Heart right ventricle (tissue), 16 donors: ENCODE measurements around the gene PARP14. TPM values are rescaled to one million over a fixed set of nuclear protein-coding genes. Genes with fewer than 3 reads are reported as not detected.

ENCODE experiments used
- ATAC-seq, 8 donors: fragments of 200-7000 bp; cut with Tn5 transposase; one replicate each; pipeline ENCODE4 v1.9.1; 2020; ENCODE audit warnings: mild to moderate bottlenecking in 8 of 8, moderate library complexity in 8 of 8, moderate number of reproducible peaks in 1 of 8
- DNase-seq, 2 donors: peaks; one replicate each; pipeline ENCODE4 v3.0.0-alpha.2; 2020
- H3K27ac ChIP-seq, 10 donors: fragments of 200-600 bp; sonication (generic) in 2 of 10; one replicate each; pipeline versions ENCODE4 v1.5.0 to v1.8.0; 2020 to 2022; ENCODE audit warnings: mild to moderate bottlenecking in 3 of 10
- H3K27me3 ChIP-seq, 7 donors: fragments of 200-600 bp; one replicate each; pipeline ENCODE4 v1.8.0; 2021 to 2022; ENCODE audit warnings: mild to moderate bottlenecking in 2 of 7
- H3K36me3 ChIP-seq, 9 donors: fragments of 200-600 bp; sonication (generic) in 1 of 9; one replicate each; pipeline versions ENCODE4 v1.5.0 to v1.8.0; 2020 to 2022; ENCODE audit warnings: mild to moderate bottlenecking in 2 of 9
- H3K4me1 ChIP-seq, 9 donors: fragments of 200-600 bp; sonication (generic) in 1 of 9; one replicate each; pipeline versions ENCODE4 v1.5.0 to v1.8.0; 2020 to 2022; ENCODE audit warnings: mild to moderate bottlenecking in 4 of 9
- H3K4me3 ChIP-seq, 10 donors: fragments of 200-600 bp; sonication (generic) in 2 of 10; one replicate each; pipeline versions ENCODE4 v1.5.0 to v1.8.0; 2020 to 2022; ENCODE audit warnings: mild to moderate bottlenecking in 7 of 10, moderate library complexity in 2 of 10
- H3K9me3 ChIP-seq, 11 donors: fragments of 200-600 bp in 10 of 11; sonication (generic) in 2 of 11; one replicate each; pipeline versions ENCODE4 v1.5.0 to v1.8.0; 2013 to 2022; ENCODE audit warnings: mild to moderate bottlenecking in 2 of 11, control low read depth in 1 of 11, moderate library complexity in 1 of 11
- CTCF ChIP-seq, 9 donors: fragments of 200-600 bp; sonication (generic) in 2 of 9; IDR thresholded peaks; one replicate each; pipeline versions ENCODE4 v1.5.0 to v1.8.0; 2021 to 2022; ENCODE audit warnings: antibody characterized with exemption in 9 of 9, mild to moderate bottlenecking in 5 of 9, moderate library complexity in 1 of 9
- WGBS, 2 donors: extraction: QIAGEN DNeasy Blood & Tissue Kit; methylation state at CpG; one replicate each; pipeline ENCODE4 v1.1.7; 2013; ENCODE audit warnings: inconsistent platforms in 1 of 2; 5-methylcytosine and 5-hydroxymethylcytosine counted together
- intact Hi-C, 10 donors: fragments of 100-400 bp; cut with DNase I; formaldehyde crosslinking; loops; one replicate each; pipeline versions ENCODE4 v1.11.1 to v1.14.2; 2022
- polyA plus RNA-seq, 2 donors: library from polyadenylated mRNA; stranded (reverse); fragments of 200-250 nt; gene quantifications; one replicate each; pipeline ENCODE4 v1.2.3, GENCODE V29; 2013
- total RNA-seq, 10 donors: library from RNA; stranded (reverse); fragmentation: NEBNext Ultra II Directional in 3 of 10; extraction: Animal tissue kit (Norgen Biotek cat#: 25700) in 3 of 10; gene quantifications; one replicate each; pipeline versions ENCODE4 v1.2.1 to v1.2.4, GENCODE V29; 2021 to 2023
- donor health status: Arrhythmogenic right ventricular cardiomyopathy.
- donor health status: ischemic (EF 13 %, LVEDD 7.1; RV severe dilation, severe dysfunction).
- donor health status: healthy with polysubstance abuse.
- donor health status: DM: no; HTN: yes; CAD: no.
- donor health status: DM: no; HTN: no; CAD: no.
- donor health status: ischemic (EF 25% LVEDD 6.9; RV normal size, moderate dysfunction).
- donor health status: ischemic (EF 25% LVEDD 5.7; RV mildly dilated, moderate dysfunction).
- donor health status: healthy.
- donor health status: DM: yes; HTN: yes; CAD: no.
- donor health status: Ischemic cardiomyopathy.
- donor health status: ischemic (EF 35%, LVEDD 5.7; RV mildly dilated, moderate dysfunction).
- donor health status: nonischemic (EF 11% LVEDD 7.7; RV severe dilation, severe dysfunction).
- donor health status: DM: yes; HTN: yes; CAD: no.
- donor health status: PGD.
- donor health status: ischemic (EF 29% LVEDD 5.4; RV normal size, mild dysfunction).
- donor health status: nonischemic (EF 23%, LVEDD 6.1; RV moderate dilation, normal function).

Gene PARP14
- total and polyA plus RNA-seq, 12 donors = 4.1 to 81.9 (median 13.2) TPM

- no peaks in the 10 kb centered on the region for H3K27me3 ChIP-seq
- H3K27ac ChIP-seq = no peak overlapping the region
- ATAC-seq (no peak), DNase-seq (no peak)
- no peaks in the 10 kb centered on the region for H3K4me1 ChIP-seq
- H3K9me3 ChIP-seq = no peaks in the 10 kb centered on the region
- TF ChIP-seq CTCF (IDR thresholded peaks at IDR 0.05) = no peak
- WGBS, 2 donors = 98 to 100% methylated on average over 1 of the region's 1 CpG
- intact Hi-C loops = no loop called here
- H3K4me3 ChIP-seq = no peak overlapping the region
- peaks cover 0 to 62% (median 4%) of the 10 kb centered on the region in 9 donors for H3K36me3 ChIP-seq
These were observed 67.7 kb downstream of the PARP14 start for GRCh38 chr3:122748347-122748746.

GRCh38 chr3:122754929-122755328, 74.3 kb downstream of the PARP14 start:
- peaks cover 0 to 13% (median 0%) of the 10 kb centered on the region in 9 donors for H3K4me1 ChIP-seq
- intact Hi-C loops = loop anchor here in 2 of 10 donors (5.0 to 10.0 kb wide), 2 partner anchors 272 to 280 kb away; partner anchors contain the start of gene SEMA5B (in 1 of the 2)
- no peak overlapping the region for H3K27ac ChIP-seq
- DNase-seq = no peak
- no peaks in the 10 kb centered on the region for H3K9me3 ChIP-seq
- peaks cover 0 to 78% (median 8%) of the 10 kb centered on the region in 9 donors for H3K36me3 ChIP-seq
- H3K4me3 ChIP-seq = no peak overlapping the region
- peak in 3 of 8 donors; percentile 12 to 58 (median 30) for ATAC-seq
- no peaks in the 10 kb centered on the region for H3K27me3 ChIP-seq
- peak; percentile 26 to 76 (median 55) for TF ChIP-seq CTCF (IDR thresholded peaks at IDR 0.05)
- 82 to 88% methylated on average over 5 of the region's 5 CpGs for WGBS, 2 donors

- H3K36me3 ChIP-seq = peaks cover 0 to 74% (median 8%) of the 10 kb centered on the region in 9 donors
- ATAC-seq (no peak), DNase-seq (no peak)
- peaks cover 0 to 19% (median 3%) of the 10 kb centered on the region in 9 donors for H3K4me1 ChIP-seq
- H3K27ac ChIP-seq = no peak overlapping the region
- H3K27me3 ChIP-seq = no peaks in the 10 kb centered on the region
- H3K9me3 ChIP-seq = no peaks in the 10 kb centered on the region
- no peak for TF ChIP-seq CTCF (IDR thresholded peaks at IDR 0.05)
- 91 to 95% methylated on average over 2 of the region's 2 CpGs for WGBS, 2 donors
- intact Hi-C loops = loop anchor here in 1 of 10 donors (10.0 kb wide), 1 partner anchor 279 kb away; no protein-coding TSS in a partner anchor
- no peak overlapping the region for H3K4me3 ChIP-seq
These were observed 74.9 kb downstream of the PARP14 start for GRCh38 chr3:122755491-122755890.

GRCh38 chr3:122758877-122759560, 78.4 kb downstream of the PARP14 start:
- no peaks in the 10 kb centered on the region for H3K9me3 ChIP-seq
- H3K36me3 ChIP-seq = peaks cover 0 to 43% (median 7%) of the 10 kb centered on the region in 9 donors
- peaks cover 0 to 41% (median 9%) of the 10 kb centered on the region in 9 donors for H3K4me1 ChIP-seq
- intact Hi-C loops = loop anchor here in 1 of 10 donors (10.0 kb wide), 1 partner anchor 276 kb away; no protein-coding TSS in a partner anchor
- no peak for TF ChIP-seq CTCF (IDR thresholded peaks at IDR 0.05)
- no peaks in the 10 kb centered on the region for H3K27me3 ChIP-seq
- DNase-seq (no peak), ATAC-seq (peak in 5 of 8 donors; percentile 24 to 50 (median 42))
- peak overlapping the region in 1 of 10 donors; percentile 59 for H3K27ac ChIP-seq
- no peak overlapping the region for H3K4me3 ChIP-seq
- 81 to 87% methylated on average over 3 of the region's 3 CpGs for WGBS, 2 donors
